ENCODE results near the gene NCL. TPM values are rescaled to one million over a fixed set of nuclear protein-coding genes. Genes with fewer than 3 reads are reported as not detected.

Gene NCL
- total RNA-seq, result 138 and 164 TPM in 2 replicates

GRCh38 chr2:231463698-231464575, at the start of gene NCL:
NCL (minus strand) TSS chr2:231464484; CDS start chr2:231464353, 131 bp downstream.

Small RNAs within 50 kb of the gene (small RNA-seq; reads per million reads assigned to genes)
- gene RNU2-22P (0.76 reads per million, percentile 29 among the genes with 10 or more reads in this experiment), gene SNORA75 (132 reads per million, percentile 98 among the genes with 10 or more reads in this experiment), gene SNORD20 (not detected), gene SNORD82 (1,288 reads per million, percentile 99 among the genes with 10 or more reads in this experiment)

Other genes with a start within 250 kb of the NCL start
- gene B3GNT7, start 68.8 kb downstream of the NCL start, total RNA-seq, result 0.43 and 0.78 TPM in 2 replicates
- gene NMUR1, start 66.0 kb upstream of the NCL start, total RNA-seq, result under 0.01 and 0.26 TPM in 2 replicates
- gene TEX44, start 128.4 kb upstream of the NCL start, total RNA-seq, result not detected in 2 replicates
- gene PTMA, start 244.0 kb upstream of the NCL start, total RNA-seq, result 966 and 1,086 TPM in 2 replicates

Measured in articular chondrocyte of knee joint (primary cell).